ENCODE measurements around the gene DPP4. TPM values are rescaled to one million over a fixed set of nuclear protein-coding genes. Genes with fewer than 3 reads are reported as not detected.

Gene DPP4
- total RNA-seq, 1 donor = 130 TPM

GRCh38 chr2:161947406-161947805 is 126.6 kb downstream of the DPP4 start:
- no peak for DNase-seq (ENCODE audit: low read depth)
- no peak overlapping the region for H3K4me3 ChIP-seq (ENCODE audit: low read depth, low read length)
- TF ChIP-seq CTCF (IDR thresholded peaks at IDR 0.05; ENCODE audit: insufficient read depth, low read depth, low read length) = no peak

- peak; percentile 52 for TF ChIP-seq CTCF (IDR thresholded peaks at IDR 0.05; ENCODE audit: insufficient read depth, low read depth, low read length)
- peak; percentile 46 for DNase-seq (ENCODE audit: low read depth)
Observed at GRCh38 chr2:161946489-161947107, 127.4 kb downstream of the DPP4 start.

GRCh38 chr2:161943011-161943410 is 131.0 kb downstream of the DPP4 start:
- H3K4me3 ChIP-seq (ENCODE audit: low read depth, low read length) = no peak overlapping the region
- TF ChIP-seq CTCF (IDR thresholded peaks at IDR 0.05; ENCODE audit: insufficient read depth, low read depth, low read length) = no peak
- DNase-seq (ENCODE audit: low read depth) = no peak

More at GRCh38 chr2:161946489-161947107, 127.4 kb downstream of the DPP4 start:
- no peak overlapping the region for H3K4me3 ChIP-seq (ENCODE audit: low read depth, low read length)

Small RNAs within 50 kb of the gene (small RNA-seq; reads per million reads assigned to genes)
- gene TIMM8AP1 = not detected

Other genes with a start within 250 kb of the DPP4 start
- gene GCG, start 78.0 kb upstream of the DPP4 start, total RNA-seq = not detected in 2 replicates
- gene FAP, start 169.2 kb upstream of the DPP4 start, total RNA-seq = 207 and 223 TPM in 2 replicates
- 3.9 and 7.8 TPM in 2 replicates for gene IFIH1, start 244.5 kb upstream of the DPP4 start, total RNA-seq

All from fibroblast of villous mesenchyme (primary cell).